GM12872 (cell line): Measurements from ENCODE around the gene TGM2.

Source experiments
- CTCF ChIP-seq: IDR thresholded peaks from 3 replicates; pipeline ENCODE4 v1.5.1; 2011; ENCODE audit warnings: low read depth, mild to moderate bottlenecking, low read length, moderate library complexity; ENCODE audit not compliant: insufficient read depth

Gene TGM2

GRCh38 chr20:38158701-38159351, 6.2 kb downstream of the TGM2 start:
- TF ChIP-seq CTCF = no peak

GRCh38 chr20:38157635-38158495, 7.2 kb downstream of the TGM2 start:
- no peak for TF ChIP-seq CTCF

- TF ChIP-seq CTCF = no peak
These were observed 8.0 kb downstream of the TGM2 start for GRCh38 chr20:38156888-38157634.

GRCh38 chr20:38156280-38156679, 8.8 kb downstream of the TGM2 start:
- no peak for TF ChIP-seq CTCF

GRCh38 chr20:38155811-38156210, 9.3 kb downstream of the TGM2 start:
- no peak for TF ChIP-seq CTCF

GRCh38 chr20:38153401-38153800, 11.7 kb downstream of the TGM2 start:
- no peak for TF ChIP-seq CTCF

- no peak for TF ChIP-seq CTCF
These were observed 12.3 kb downstream of the TGM2 start for GRCh38 chr20:38152621-38153221.
